Ishikawa (cell line): Measurements from ENCODE around the gene PAN3.

Experiments
- EP300 ChIP-seq: IDR thresholded peaks from 2 replicates; pipeline ENCODE4 v1.6.1; 2012; ENCODE audit warnings: borderline replicate concordance
- MAX ChIP-seq: IDR thresholded peaks from 2 replicates; pipeline ENCODE4 v1.6.1; 2012
- NFIC ChIP-seq: IDR thresholded peaks from 2 replicates; pipeline ENCODE4 v1.6.1; 2012
- TCF12 ChIP-seq: IDR thresholded peaks from 2 replicates; pipeline ENCODE4 v1.6.1; 2012; ENCODE audit warnings: low read depth

GRCh38 chr13:28320884-28321574 is 182.7 kb downstream of the PAN3 start:
- TF ChIP-seq MAX (no peak), NFIC (no peak), EP300 (no peak), TCF12 (no peak)
